HepG2 (cell line): ENCODE results near the gene CHRNB2. TPM values are rescaled to one million over a fixed set of nuclear protein-coding genes. Genes with fewer than 3 reads are reported as not detected.

Source experiments
- ATAC-seq: fragments of 200-7000 bp; cut with Tn5 transposase; 3 replicates; pipeline ENCODE4 v1.9.1; 2020; ENCODE audit warnings: mild to moderate bottlenecking, moderate library complexity
- BruUV-seq: library from RNA; stranded (reverse); fragments of 400-500 nt; replicated peaks from 2 replicates; lab custom pipeline; 2021; lab: Mats Ljungman, UMichigan
- CTCF ChIA-PET: fragments of 300-600 bp; formaldehyde crosslinking; extraction: SDS; loops from one replicate; lab custom pipeline; 2021; ENCODE audit warnings: low total read pairs, inconsistent platforms, low intra/inter-chr PET ratio; lab: Yijun Ruan, JAX
- POLR2A ChIA-PET: fragments of 350-600 bp; sonication (Branson Sonifier 250); formaldehyde crosslinking; loops from one replicate; lab custom pipeline; 2020; ENCODE audit warnings: antibody characterized with exemption, inconsistent platforms; lab: Yijun Ruan, JAX
- DNase-seq: peaks from one replicate; pipeline ENCODE4 v3.0.0-alpha.2; 2015; ENCODE audit warnings: low spot score
- FAIRE-seq: peaks from 3 replicates; lab custom pipeline; 2011; peaks lifted over from hg19 to GRCh38; lab: Jason Lieb, UNC
- H2AFZ ChIP-seq: one replicate; pipeline ENCODE4 v1.6.1; 2011; ENCODE audit warnings: low read length, inconsistent platforms
- H3K27ac ChIP-seq: fragments of 300-600 bp; 3 replicates; pipeline ENCODE4 v1.8.0; 2011; ENCODE audit warnings: mixed run types, mild to moderate bottlenecking, mixed read lengths, low read length, inconsistent platforms; ENCODE audit not compliant: insufficient read depth; ENCODE audit errors: extremely low read length
- H3K27me3 ChIP-seq, 2 experiments: fragments of 200-600 bp in 1 of 2; 2 replicates in 1 of 2; 3 replicates in 1 of 2; pipeline versions ENCODE4 v1.6.0 to v1.8.0; 2011; ENCODE audit warnings: low read length in 2 of 2, mild to moderate bottlenecking in 2 of 2, moderate library complexity in 2 of 2, inconsistent platforms in 1 of 2; ENCODE audit not compliant: insufficient read depth in 2 of 2, control insufficient read depth in 1 of 2
- H3K36me3 ChIP-seq, 2 experiments: fragments of 200-600 bp in 1 of 2; replicated peaks in 1 of 2; 2 replicates in 1 of 2; 3 replicates in 1 of 2; pipeline versions ENCODE4 v1.5.1 to v1.8.0; 2011; ENCODE audit warnings: low read length in 2 of 2, inconsistent platforms in 1 of 2; ENCODE audit not compliant: insufficient read depth in 2 of 2, control insufficient read depth in 1 of 2
- H3K4me1 ChIP-seq: 2 replicates; pipeline ENCODE4 v1.5.1; 2012; ENCODE audit warnings: low read length, inconsistent platforms; ENCODE audit not compliant: insufficient read depth
- H3K4me2 ChIP-seq: 2 replicates; pipeline ENCODE4 v1.6.0; 2011; ENCODE audit warnings: low read depth, low read length, inconsistent platforms
- H3K4me3 ChIP-seq, 3 experiments: fragments of 200-600 bp in 1 of 3; sonication (generic), shearing (Covaris generic) in 1 of 3; replicated peaks in 1 of 3; 2 replicates each; pipeline ENCODE4 v1.5.1; 2011 to 2016; ENCODE audit warnings: low read length in 3 of 3, inconsistent platforms in 2 of 3, low read depth in 2 of 3, mild to moderate bottlenecking in 2 of 3, control low read depth in 1 of 3, mixed read lengths in 1 of 3; ENCODE audit not compliant: insufficient read depth in 1 of 3
- H3K79me2 ChIP-seq: one replicate; pipeline ENCODE4 v1.6.1; 2011; ENCODE audit warnings: low read length, inconsistent platforms; ENCODE audit not compliant: insufficient read depth
- H3K9ac ChIP-seq: 2 replicates; pipeline ENCODE4 v1.6.0; 2011; ENCODE audit warnings: mild to moderate bottlenecking, low read depth, low read length, inconsistent platforms; ENCODE audit not compliant: insufficient read depth
- H3K9me3 ChIP-seq: 2 replicates; pipeline ENCODE4 v1.5.1; 2012; ENCODE audit warnings: mild to moderate bottlenecking, low read length
- H4K20me1 ChIP-seq: 2 replicates; pipeline ENCODE4 v1.6.0; 2011; ENCODE audit warnings: inconsistent platforms, mild to moderate bottlenecking, low read length, moderate library complexity; ENCODE audit not compliant: insufficient read depth
- CREB1 ChIP-seq, 2 experiments: fragments of 450-650 bp in 1 of 2; IDR thresholded peaks; 2 replicates each; pipeline ENCODE4 v1.6.1; 2016 to 2017; ENCODE audit warnings: control low read depth in 1 of 2, mild to moderate bottlenecking in 1 of 2, missing compliant biosample characterization in 1 of 2, missing genetic modification characterization in 1 of 2
- FLYWCH1 ChIP-seq: sonication (generic); formaldehyde crosslinking; IDR thresholded peaks from 2 replicates; pipeline ENCODE4 v1.8.1; 2023; ENCODE audit warnings: mild to moderate bottlenecking, missing genetic modification reagents
- KLF13 ChIP-seq: sonication (generic); formaldehyde crosslinking; IDR thresholded peaks from 2 replicates; pipeline ENCODE4 v1.4.0; 2020; ENCODE audit warnings: mild to moderate bottlenecking, missing genetic modification reagents
- MZF1 ChIP-seq: sonication (generic); formaldehyde crosslinking; IDR thresholded peaks from 2 replicates; pipeline ENCODE4 v1.8.1; 2023; ENCODE audit warnings: mild to moderate bottlenecking, missing genetic modification reagents, borderline replicate concordance
- PAWR ChIP-seq: sonication (generic); formaldehyde crosslinking; IDR thresholded peaks from 2 replicates; pipeline ENCODE4 v1.4.0; 2020; ENCODE audit warnings: missing genetic modification reagents, mild to moderate bottlenecking, borderline replicate concordance
- SMC3 ChIP-seq: IDR thresholded peaks from 2 replicates; pipeline ENCODE4 v1.6.1; 2011; ENCODE audit warnings: low read length, improper control_type of control experiment
- ZFY ChIP-seq: sonication (generic); formaldehyde crosslinking; IDR thresholded peaks from 2 replicates; pipeline ENCODE4 v1.4.0; 2020; ENCODE audit warnings: missing genetic modification reagents
- ZNF570 ChIP-seq: sonication (generic); formaldehyde crosslinking; IDR thresholded peaks from 2 replicates; pipeline ENCODE4 v1.4.0; 2020; ENCODE audit warnings: mild to moderate bottlenecking, missing genetic modification reagents, borderline replicate concordance
- ZNF672 ChIP-seq: sonication (generic); formaldehyde crosslinking; IDR thresholded peaks from 2 replicates; pipeline ENCODE4 v1.8.1; 2022; ENCODE audit warnings: missing genetic modification reagents
- ZNF841 ChIP-seq: sonication (generic); formaldehyde crosslinking; IDR thresholded peaks from 2 replicates; pipeline ENCODE4 v1.8.1; 2023; ENCODE audit warnings: missing genetic modification reagents, borderline replicate concordance
- WGBS: methylation state at CpG from one replicate; pipeline ENCODE4 v1.1.6; 2017; ENCODE audit warnings: low lambda C conversion rate; 5-methylcytosine and 5-hydroxymethylcytosine counted together
- in situ Hi-C: cut with HindIII; loops from 2 replicates; pipeline ENCODE4 v1.10.0; 2017; ENCODE audit warnings: low pct_unique_long_range_greater_than_20kb; ENCODE audit not compliant: extremely low pct_ligation_motif_present
- intact Hi-C: fragments of 100-400 bp; cut with micrococcal nuclease; formaldehyde crosslinking; loops from one replicate; pipeline ENCODE4 v1.10.0; 2022; ENCODE audit not compliant: unreplicated experiment
- polyA plus RNA-seq, 8 experiments: library from polyadenylated mRNA; depleted of rRNA in 3 of 8; stranded (reverse) in 7 of 8; unstranded in 1 of 8; fragments of >200 nt; fragmentation: Illumina TruSeq in 4 of 8; extraction: Trizol in 4 of 8; gene quantifications; 2 replicates each; pipeline versions ENCODE4 v1.2.1 to v1.2.3, GENCODE V29; 2011 to 2016; ENCODE audit warnings: low read depth in 4 of 8, missing spikeins in 1 of 8, mixed read lengths in 1 of 8; ENCODE audit not compliant: insufficient read depth in 1 of 8
- total RNA-seq, 5 experiments: library from RNA; depleted of rRNA; stranded (reverse); fragments of >200 nt; fragmentation: Illumina TruSeq; extraction: Trizol; gene quantifications; 2 replicates each; pipeline ENCODE4 v1.2.3, GENCODE V29; 2016; ENCODE audit warnings: low read depth in 1 of 5
- TF ChIP-seq, protein P1 (sequence below): sonication (generic); formaldehyde crosslinking; IDR thresholded peaks from 2 replicates; pipeline ENCODE4 v1.4.0; 2020; ENCODE audit warnings: missing genetic modification reagents
- TF ChIP-seq, protein P2 (sequence below): IDR thresholded peaks from 2 replicates; pipeline ENCODE4 v1.6.1; 2016; ENCODE audit warnings: mild to moderate bottlenecking, missing biosample characterization, missing genetic modification reagents
- TF ChIP-seq, protein P3 (sequence below): sonication (generic); formaldehyde crosslinking; IDR thresholded peaks from 2 replicates; pipeline ENCODE4 v1.4.0; 2020; ENCODE audit warnings: missing genetic modification reagents, borderline replicate concordance

CHRNB2 gene
- total and polyA plus RNA-seq, 2 of the 13 experiments (the other 11 are each of a cell fraction or from before 2014, with no cell fraction given) = 0.03 to 0.07 TPM

GRCh38 chr1:154614247-154614646 is 46.7 kb downstream of the CHRNB2 start (continued):
- TF ChIP-seq, protein P1, sequence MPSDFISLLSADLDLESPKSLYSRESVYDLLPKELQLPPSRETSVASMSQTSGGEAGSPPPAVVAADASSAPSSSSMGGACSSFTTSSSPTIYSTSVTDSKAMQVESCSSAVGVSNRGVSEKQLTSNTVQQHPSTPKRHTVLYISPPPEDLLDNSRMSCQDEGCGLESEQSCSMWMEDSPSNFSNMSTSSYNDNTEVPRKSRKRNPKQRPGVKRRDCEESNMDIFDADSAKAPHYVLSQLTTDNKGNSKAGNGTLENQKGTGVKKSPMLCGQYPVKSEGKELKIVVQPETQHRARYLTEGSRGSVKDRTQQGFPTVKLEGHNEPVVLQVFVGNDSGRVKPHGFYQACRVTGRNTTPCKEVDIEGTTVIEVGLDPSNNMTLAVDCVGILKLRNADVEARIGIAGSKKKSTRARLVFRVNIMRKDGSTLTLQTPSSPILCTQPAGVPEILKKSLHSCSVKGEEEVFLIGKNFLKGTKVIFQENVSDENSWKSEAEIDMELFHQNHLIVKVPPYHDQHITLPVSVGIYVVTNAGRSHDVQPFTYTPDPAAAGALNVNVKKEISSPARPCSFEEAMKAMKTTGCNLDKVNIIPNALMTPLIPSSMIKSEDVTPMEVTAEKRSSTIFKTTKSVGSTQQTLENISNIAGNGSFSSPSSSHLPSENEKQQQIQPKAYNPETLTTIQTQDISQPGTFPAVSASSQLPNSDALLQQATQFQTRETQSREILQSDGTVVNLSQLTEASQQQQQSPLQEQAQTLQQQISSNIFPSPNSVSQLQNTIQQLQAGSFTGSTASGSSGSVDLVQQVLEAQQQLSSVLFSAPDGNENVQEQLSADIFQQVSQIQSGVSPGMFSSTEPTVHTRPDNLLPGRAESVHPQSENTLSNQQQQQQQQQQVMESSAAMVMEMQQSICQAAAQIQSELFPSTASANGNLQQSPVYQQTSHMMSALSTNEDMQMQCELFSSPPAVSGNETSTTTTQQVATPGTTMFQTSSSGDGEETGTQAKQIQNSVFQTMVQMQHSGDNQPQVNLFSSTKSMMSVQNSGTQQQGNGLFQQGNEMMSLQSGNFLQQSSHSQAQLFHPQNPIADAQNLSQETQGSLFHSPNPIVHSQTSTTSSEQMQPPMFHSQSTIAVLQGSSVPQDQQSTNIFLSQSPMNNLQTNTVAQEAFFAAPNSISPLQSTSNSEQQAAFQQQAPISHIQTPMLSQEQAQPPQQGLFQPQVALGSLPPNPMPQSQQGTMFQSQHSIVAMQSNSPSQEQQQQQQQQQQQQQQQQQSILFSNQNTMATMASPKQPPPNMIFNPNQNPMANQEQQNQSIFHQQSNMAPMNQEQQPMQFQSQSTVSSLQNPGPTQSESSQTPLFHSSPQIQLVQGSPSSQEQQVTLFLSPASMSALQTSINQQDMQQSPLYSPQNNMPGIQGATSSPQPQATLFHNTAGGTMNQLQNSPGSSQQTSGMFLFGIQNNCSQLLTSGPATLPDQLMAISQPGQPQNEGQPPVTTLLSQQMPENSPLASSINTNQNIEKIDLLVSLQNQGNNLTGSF (CRISPR knock-in tag) = no peak

DNA sequence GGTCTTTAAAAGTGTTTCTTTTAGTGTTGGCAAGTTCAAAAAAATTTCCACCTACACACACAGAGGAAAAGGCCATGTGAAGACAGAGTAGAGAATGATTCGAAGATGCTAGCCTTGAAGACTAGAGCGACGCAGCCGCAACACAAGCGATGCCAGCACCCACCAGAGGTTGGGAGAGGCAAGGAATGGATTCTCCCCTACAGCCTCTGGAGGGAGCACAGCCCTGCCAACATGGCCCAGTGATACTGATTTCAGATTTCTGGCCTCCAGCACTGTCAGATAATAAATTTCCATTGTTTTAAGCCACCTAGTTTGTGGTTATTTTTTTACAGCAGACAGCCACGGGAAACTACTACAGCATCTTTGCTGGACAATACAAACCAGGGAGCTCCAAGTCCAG is 47.3 kb downstream of the CHRNB2 start:
- ChIA-PET CTCF (no interaction called here), POLR2A (no interaction called here)
- BruUV-seq = no TSS peak
- Histone ChIP-seq H4K20me1 (peaks cover 39% of the 10 kb centered on the region), H3K27ac (no peak overlapping the region), H3K9me3 (no peaks in the 10 kb centered on the region), H2AFZ (no peak overlapping the region), H3K9ac (no peak overlapping the region), H3K27me3 (no peaks in the 10 kb centered on the region), H3K4me1 (peaks cover 33% of the 10 kb centered on the region), H3K36me3 (peaks cover 2 to 3% of the 10 kb centered on the region in 2 experiments; a peak in 1 of 5 replicates), H3K4me2 (no peak overlapping the region), H3K79me2 (peaks cover 87% of the 10 kb centered on the region), H3K4me3 (no peak overlapping the region)
- intact Hi-C loops = no loop called here
- DNase-seq (no peak), FAIRE-seq (no peak), ATAC-seq (peak; percentile 71)
- in situ Hi-C loops = no loop called here
- WGBS = 89% methylated on average over 6 of the region's 6 CpGs
- no peak for TF ChIP-seq CREB1 (IDR thresholded peaks at IDR 0.05)
- TF ChIP-seq CREB1 (CRISPR knock-in tag; IDR thresholded peaks at IDR 0.05) = no peak
- no peak for TF ChIP-seq ZNF570 (CRISPR knock-in tag)
- TF ChIP-seq ZNF841 (CRISPR knock-in tag) = no peak
- TF ChIP-seq SMC3 = no peak
- no peak for TF ChIP-seq ZFY (CRISPR knock-in tag)
- TF ChIP-seq MZF1 (CRISPR knock-in tag) = no peak
- no peak for TF ChIP-seq FLYWCH1 (CRISPR knock-in tag)
- TF ChIP-seq KLF13 (CRISPR knock-in tag) = no peak
- TF ChIP-seq, protein P2, sequence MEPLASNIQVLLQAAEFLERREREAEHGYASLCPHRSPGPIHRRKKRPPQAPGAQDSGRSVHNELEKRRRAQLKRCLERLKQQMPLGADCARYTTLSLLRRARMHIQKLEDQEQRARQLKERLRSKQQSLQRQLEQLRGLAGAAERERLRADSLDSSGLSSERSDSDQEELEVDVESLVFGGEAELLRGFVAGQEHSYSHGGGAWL = no peak
- TF ChIP-seq, protein P3, sequence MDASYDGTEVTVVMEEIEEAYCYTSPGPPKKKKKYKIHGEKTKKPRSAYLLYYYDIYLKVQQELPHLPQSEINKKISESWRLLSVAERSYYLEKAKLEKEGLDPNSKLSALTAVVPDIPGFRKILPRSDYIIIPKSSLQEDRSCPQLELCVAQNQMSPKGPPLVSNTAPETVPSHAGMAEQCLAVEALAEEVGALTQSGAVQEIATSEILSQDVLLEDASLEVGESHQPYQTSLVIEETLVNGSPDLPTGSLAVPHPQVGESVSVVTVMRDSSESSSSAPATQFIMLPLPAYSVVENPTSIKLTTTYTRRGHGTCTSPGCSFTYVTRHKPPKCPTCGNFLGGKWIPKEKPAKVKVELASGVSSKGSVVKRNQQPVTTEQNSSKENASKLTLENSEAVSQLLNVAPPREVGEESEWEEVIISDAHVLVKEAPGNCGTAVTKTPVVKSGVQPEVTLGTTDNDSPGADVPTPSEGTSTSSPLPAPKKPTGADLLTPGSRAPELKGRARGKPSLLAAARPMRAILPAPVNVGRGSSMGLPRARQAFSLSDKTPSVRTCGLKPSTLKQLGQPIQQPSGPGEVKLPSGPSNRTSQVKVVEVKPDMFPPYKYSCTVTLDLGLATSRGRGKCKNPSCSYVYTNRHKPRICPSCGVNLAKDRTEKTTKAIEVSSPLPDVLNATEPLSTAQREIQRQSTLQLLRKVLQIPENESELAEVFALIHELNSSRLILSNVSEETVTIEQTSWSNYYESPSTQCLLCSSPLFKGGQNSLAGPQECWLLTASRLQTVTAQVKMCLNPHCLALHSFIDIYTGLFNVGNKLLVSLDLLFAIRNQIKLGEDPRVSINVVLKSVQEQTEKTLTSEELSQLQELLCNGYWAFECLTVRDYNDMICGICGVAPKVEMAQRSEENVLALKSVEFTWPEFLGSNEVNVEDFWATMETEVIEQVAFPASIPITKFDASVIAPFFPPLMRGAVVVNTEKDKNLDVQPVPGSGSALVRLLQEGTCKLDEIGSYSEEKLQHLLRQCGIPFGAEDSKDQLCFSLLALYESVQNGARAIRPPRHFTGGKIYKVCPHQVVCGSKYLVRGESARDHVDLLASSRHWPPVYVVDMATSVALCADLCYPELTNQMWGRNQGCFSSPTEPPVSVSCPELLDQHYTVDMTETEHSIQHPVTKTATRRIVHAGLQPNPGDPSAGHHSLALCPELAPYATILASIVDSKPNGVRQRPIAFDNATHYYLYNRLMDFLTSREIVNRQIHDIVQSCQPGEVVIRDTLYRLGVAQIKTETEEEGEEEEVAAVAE (CRISPR knock-in tag) = no peak
- no peak for TF ChIP-seq PAWR (CRISPR knock-in tag)
- no peak for TF ChIP-seq ZNF672 (CRISPR knock-in tag)
